ENCODE measurements around the gene TOR2A. TPM values are rescaled to one million over a fixed set of nuclear protein-coding genes. Genes with fewer than 3 reads are reported as not detected.
"Not testable (repeated sequence)": the region's sequence is repeated elsewhere in the genome, so short reads cannot be mapped to it uniquely, and the experiment has no call there.

TOR2A gene
- total RNA-seq (ENCODE audit: low replicate concordance) = 5.5 and 18.3 TPM in 2 replicates

DNA sequence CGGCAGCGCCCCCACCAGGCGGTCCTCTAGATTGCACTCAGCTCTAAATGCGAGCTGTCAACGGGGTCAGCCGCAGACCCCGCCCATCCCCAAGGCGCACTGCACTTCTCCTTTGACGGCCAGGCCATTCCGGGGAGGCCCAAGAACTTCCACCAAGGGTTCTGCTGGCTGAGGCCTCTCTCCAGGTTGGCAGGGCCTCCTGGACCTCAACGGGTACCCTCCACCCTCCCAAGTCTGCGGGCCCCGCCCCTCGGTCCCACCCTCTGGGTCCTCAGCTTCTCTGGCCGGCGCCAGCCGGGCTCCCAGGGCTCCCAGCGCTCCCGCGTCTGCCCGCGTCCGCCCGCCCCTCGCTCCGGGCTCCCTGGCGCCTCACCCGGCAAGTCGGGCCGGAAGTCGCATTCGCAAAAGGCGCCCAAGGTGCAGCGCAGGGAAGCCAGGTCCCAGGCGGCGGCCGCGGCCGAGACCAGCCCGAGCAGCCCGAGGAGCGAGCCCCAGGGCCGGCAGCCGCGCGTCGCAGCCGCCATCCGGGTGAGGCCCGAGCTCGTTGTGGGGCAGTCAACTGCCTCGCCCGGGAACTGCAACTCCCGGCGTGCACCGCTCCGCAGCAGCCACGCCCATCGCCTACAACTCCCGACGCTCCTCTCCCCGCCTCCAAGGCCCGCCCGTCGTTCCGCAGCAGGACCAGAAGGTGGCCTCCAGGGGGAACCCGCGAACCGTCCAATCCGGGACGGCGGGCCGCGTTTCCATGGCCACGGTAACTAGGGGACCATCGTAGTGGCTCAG, at the start of gene TOR2A:
Gene TOR2A (minus strand): TSS at position 548 of the 783 bp plus-strand sequence. CDS start 24 bp downstream, at position 524.
- Mint-ChIP-seq H3K4me1 (peaks cover 28% of the 10 kb centered on the region), H3K27me3 (ENCODE audit: insufficient read depth, low read depth) (peaks cover 3% of the 10 kb centered on the region), H3K36me3 (no peaks in the 10 kb centered on the region), H3K27ac (peak within 1 kb of the TSS; percentile 57), H3K9me3 (no peaks in the 10 kb centered on the region), H3K4me3 (peak within 1 kb of the TSS; percentile 96)
- Histone ChIP-seq H4K20me1 (ENCODE audit: low read depth) (no peaks in the 10 kb centered on the region), H3F3A (ENCODE audit: low read depth) (peaks cover 10% of the 10 kb centered on the region), H3K4me2 (peak within 1 kb of the TSS; percentile 80), H3K79me2 (ENCODE audit: low read depth) (no peaks in the 10 kb centered on the region), H3K4me3 (peak within 1 kb of the TSS; percentile 82), H3K27ac (no peak within 1 kb of the TSS), H3K27me3 (peaks cover under 1% of the 10 kb centered on the region), H2AFZ (replicated peaks) (peak within 1 kb of the TSS; percentile 81), H3K9me3 (ENCODE audit: low read depth) (no peaks in the 10 kb centered on the region), H3K9ac (no peak within 1 kb of the TSS), H3K36me3 (no peaks in the 10 kb centered on the region), H3K4me1 (peaks cover 13% of the 10 kb centered on the region)
- peak; percentile 100 for DNase-seq (ENCODE audit: low spot score)
- TF ChIP-seq EZH2phosphoT487 (IDR thresholded peaks at IDR 0.05) = no peak
- TF ChIP-seq, protein P1, sequence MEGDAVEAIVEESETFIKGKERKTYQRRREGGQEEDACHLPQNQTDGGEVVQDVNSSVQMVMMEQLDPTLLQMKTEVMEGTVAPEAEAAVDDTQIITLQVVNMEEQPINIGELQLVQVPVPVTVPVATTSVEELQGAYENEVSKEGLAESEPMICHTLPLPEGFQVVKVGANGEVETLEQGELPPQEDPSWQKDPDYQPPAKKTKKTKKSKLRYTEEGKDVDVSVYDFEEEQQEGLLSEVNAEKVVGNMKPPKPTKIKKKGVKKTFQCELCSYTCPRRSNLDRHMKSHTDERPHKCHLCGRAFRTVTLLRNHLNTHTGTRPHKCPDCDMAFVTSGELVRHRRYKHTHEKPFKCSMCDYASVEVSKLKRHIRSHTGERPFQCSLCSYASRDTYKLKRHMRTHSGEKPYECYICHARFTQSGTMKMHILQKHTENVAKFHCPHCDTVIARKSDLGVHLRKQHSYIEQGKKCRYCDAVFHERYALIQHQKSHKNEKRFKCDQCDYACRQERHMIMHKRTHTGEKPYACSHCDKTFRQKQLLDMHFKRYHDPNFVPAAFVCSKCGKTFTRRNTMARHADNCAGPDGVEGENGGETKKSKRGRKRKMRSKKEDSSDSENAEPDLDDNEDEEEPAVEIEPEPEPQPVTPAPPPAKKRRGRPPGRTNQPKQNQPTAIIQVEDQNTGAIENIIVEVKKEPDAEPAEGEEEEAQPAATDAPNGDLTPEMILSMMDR (IDR thresholded peaks at IDR 0.05) = peak; percentile 91

GRCh38 chr9:127783111-127784008, 48.3 kb upstream of the TOR2A start:
- H2AFZ ChIP-seq (replicated peaks) = no peak overlapping the region
- peak overlapping the region; percentile 85 for H3K4me3 Mint-ChIP-seq
- no peak overlapping the region for H3K27ac Mint-ChIP-seq
- peak; percentile 40 for DNase-seq (ENCODE audit: low spot score)
- H3K27me3 Mint-ChIP-seq (ENCODE audit: insufficient read depth, low read depth) = peaks cover 10% of the 10 kb centered on the region
- no peak overlapping the region for H3K4me2 ChIP-seq
- H3K79me2 ChIP-seq (ENCODE audit: low read depth) = peaks cover 24% of the 10 kb centered on the region
- peaks cover 31% of the 10 kb centered on the region for H3K4me1 Mint-ChIP-seq
- no peak overlapping the region for H3K4me3 ChIP-seq
- H3K9me3 ChIP-seq (ENCODE audit: low read depth) = no peaks in the 10 kb centered on the region
- TF ChIP-seq, protein P1 (IDR thresholded peaks at IDR 0.05) = no peak
- TF ChIP-seq EZH2 (IDR thresholded peaks at IDR 0.05) = no peak
- no peak for TF ChIP-seq EZH2phosphoT487 (IDR thresholded peaks at IDR 0.05)
- H3K27me3 ChIP-seq = no peaks in the 10 kb centered on the region
- peaks cover 34% of the 10 kb centered on the region for H3F3A ChIP-seq (ENCODE audit: low read depth)
- peaks cover 13% of the 10 kb centered on the region for H3K4me1 ChIP-seq
- no peaks in the 10 kb centered on the region for H3K9me3 Mint-ChIP-seq
- H3K36me3 Mint-ChIP-seq = peaks cover 7% of the 10 kb centered on the region
- peaks cover 24% of the 10 kb centered on the region for H4K20me1 ChIP-seq (ENCODE audit: low read depth)
- H3K27ac ChIP-seq = no peak overlapping the region
- H3K36me3 ChIP-seq = no peaks in the 10 kb centered on the region
- H3K9ac ChIP-seq = no peak overlapping the region

GRCh38 chr9:127781806-127782205, 46.7 kb upstream of the TOR2A start:
- Mint-ChIP-seq H3K27ac (peak overlapping the region; percentile 2), H3K27me3 (ENCODE audit: insufficient read depth, low read depth) (peaks cover 14% of the 10 kb centered on the region), H3K4me3 (no peak overlapping the region), H3K36me3 (no peaks in the 10 kb centered on the region), H3K9me3 (no peaks in the 10 kb centered on the region), H3K4me1 (peaks cover 25% of the 10 kb centered on the region)
- DNase-seq (ENCODE audit: low spot score) = no peak
- peaks cover 8% of the 10 kb centered on the region for H4K20me1 ChIP-seq (ENCODE audit: low read depth)
- H3K27ac ChIP-seq = no peak overlapping the region
- H3K79me2 ChIP-seq (ENCODE audit: low read depth) = peaks cover 9% of the 10 kb centered on the region
- no peaks in the 10 kb centered on the region for H3K9me3 ChIP-seq (ENCODE audit: low read depth)
- H3K9ac ChIP-seq = no peak overlapping the region
- peaks cover 8% of the 10 kb centered on the region for H3K4me1 ChIP-seq
- H3K27me3 ChIP-seq = no peaks in the 10 kb centered on the region
- TF ChIP-seq EZH2phosphoT487 (IDR thresholded peaks at IDR 0.05) (no peak), EZH2 (IDR thresholded peaks at IDR 0.05) (no peak)
- TF ChIP-seq, protein P1 (IDR thresholded peaks at IDR 0.05) = no peak
- H3F3A ChIP-seq (ENCODE audit: low read depth) = peaks cover 25% of the 10 kb centered on the region
- H2AFZ ChIP-seq (replicated peaks) = no peak overlapping the region
- no peaks in the 10 kb centered on the region for H3K36me3 ChIP-seq
- no peak overlapping the region for H3K4me2 ChIP-seq
- no peak overlapping the region for H3K4me3 ChIP-seq

DNA sequence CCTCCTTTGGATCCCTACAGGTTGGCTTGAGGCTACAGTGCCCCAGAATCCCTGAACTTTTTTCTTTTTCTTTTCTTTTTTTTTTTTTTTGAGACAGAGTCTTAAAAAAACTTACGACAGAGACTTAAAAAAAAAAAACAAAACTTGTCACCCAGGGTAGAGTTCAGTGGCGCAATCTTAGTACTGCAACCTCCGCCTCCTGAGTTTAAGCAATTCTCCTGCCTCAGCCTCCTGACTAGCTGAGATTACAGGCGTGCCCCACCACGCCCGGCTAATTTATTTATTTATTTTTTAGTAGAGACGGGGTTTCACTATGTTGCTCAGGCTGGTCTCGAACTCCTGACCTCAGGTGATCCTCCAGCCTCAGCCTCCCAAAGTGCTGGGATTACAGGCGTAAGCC, 45.8 kb upstream of the TOR2A start:
- peaks cover 19% of the 10 kb centered on the region for H3F3A ChIP-seq (ENCODE audit: low read depth)
- H3K27ac Mint-ChIP-seq; H3K4me3 Mint-ChIP-seq; H3K27ac ChIP-seq; H3K4me2 ChIP-seq; H3K9me3 Mint-ChIP-seq; DNase-seq (ENCODE audit: low spot score); H4K20me1 ChIP-seq (ENCODE audit: low read depth); H3K9ac ChIP-seq; H3K9me3 ChIP-seq (ENCODE audit: low read depth); H3K27me3 ChIP-seq; H3K36me3 Mint-ChIP-seq; H3K36me3 ChIP-seq; H3K4me3 ChIP-seq; H3K79me2 ChIP-seq (ENCODE audit: low read depth): not testable (repeated sequence)
- Mint-ChIP-seq H3K4me1 (peaks cover 29% of the 10 kb centered on the region), H3K27me3 (ENCODE audit: insufficient read depth, low read depth) (peaks cover 14% of the 10 kb centered on the region)
- peaks cover 12% of the 10 kb centered on the region for H3K4me1 ChIP-seq
- H2AFZ ChIP-seq (replicated peaks) = peak overlapping the region; percentile 63

Measured in neural progenitor cell (in vitro differentiated cells).